SK-N-SH treated with all-trans-retinoic acid at 6 μM for 48 hours (cell line): ENCODE measurements around the gene ARTN.

Experiments
- ESRRG ChIP-seq: fragments of 250-450 bp; sonication (Bioruptor Pico); IDR thresholded peaks from 2 replicates; pipeline ENCODE4 v1.6.1; 2021; ENCODE audit warnings: mild to moderate bottlenecking
- OSR1 ChIP-seq: fragments of 250-450 bp; sonication (Bioruptor Pico); IDR thresholded peaks from 2 replicates; pipeline ENCODE4 v1.8.0; 2022; ENCODE audit warnings: moderate library complexity, mild to moderate bottlenecking, inconsistent platforms
- PATZ1 ChIP-seq: fragments of 250-450 bp; sonication (Bioruptor Pico); IDR thresholded peaks from 2 replicates; pipeline ENCODE4 v1.8.0; 2020; ENCODE audit warnings: mild to moderate bottlenecking, moderate library complexity, borderline replicate concordance
- ZNF565 ChIP-seq: fragments of 450-650 bp; formaldehyde crosslinking; conservative IDR thresholded peaks from 2 replicates; pipeline ENCODE4 v1.5.0; 2020; ENCODE audit warnings: low read depth, mild to moderate bottlenecking, moderate library complexity

GRCh38 chr1:43981636-43982035 is 48.0 kb downstream of the ARTN start:
- TF ChIP-seq ESRRG (CRISPR knock-in tag) (no peak), ZNF565 (CRISPR knock-in tag) (no peak), OSR1 (CRISPR knock-in tag) (no peak), PATZ1 (CRISPR knock-in tag) (no peak)
